Right atrium auricular region (tissue), 2 donors: ENCODE data around the gene GRIK4. TPM values are rescaled to one million over a fixed set of nuclear protein-coding genes. Genes with fewer than 3 reads are reported as not detected.
A peak's percentile ranks its signal among the peaks of the same experiment; 100 is the strongest.

Experiments used
- DNase-seq: peaks from one replicate; pipeline ENCODE4 v3.0.0-alpha.2; 2019; ENCODE audit warnings: low spot score
- H3K27ac ChIP-seq, 2 donors: fragments of 200-600 bp; sonication (generic); 1 replicate in 1 of 2; 2 replicates in 1 of 2; pipeline ENCODE4 v1.5.1; 2016 to 2019
- H3K27me3 ChIP-seq, 2 donors: fragments of 200-600 bp; sonication (generic); one replicate each; pipeline versions ENCODE4 v1.5.1 to v1.6.0; 2017 to 2019
- H3K36me3 ChIP-seq: fragments of 200-600 bp; sonication (generic); one replicate; pipeline ENCODE4 v1.5.1; 2016
- H3K4me1 ChIP-seq, 2 donors: fragments of 200-600 bp; sonication (generic); one replicate each; pipeline versions ENCODE4 v1.5.1 to v1.6.0; 2017 to 2019
- H3K4me3 ChIP-seq, 2 donors: fragments of 200-600 bp; sonication (generic); 1 replicate in 1 of 2; 2 replicates in 1 of 2; pipeline ENCODE4 v1.5.1; 2017 to 2019; ENCODE audit warnings: mild to moderate bottlenecking in 1 of 2, moderate library complexity in 1 of 2
- H3K9me3 ChIP-seq, 2 donors: fragments of 200-600 bp; sonication (generic); one replicate each; pipeline ENCODE4 v1.5.1; 2019
- CTCF ChIP-seq, 2 donors: fragments of 200-600 bp; sonication (generic); IDR thresholded peaks; one replicate each; pipeline ENCODE4 v1.5.1; 2019; ENCODE audit warnings: antibody characterized with exemption in 2 of 2
- total RNA-seq, 2 donors: library from RNA; depleted of rRNA; stranded (reverse); fragments of >200 nt; gene quantifications; one replicate each; pipeline ENCODE4 v1.1.0, GENCODE V29; 2016

The GRIK4 gene
- total RNA-seq, 2 donors from 2014 or later: 0.04 to 0.30 TPM

DNA sequence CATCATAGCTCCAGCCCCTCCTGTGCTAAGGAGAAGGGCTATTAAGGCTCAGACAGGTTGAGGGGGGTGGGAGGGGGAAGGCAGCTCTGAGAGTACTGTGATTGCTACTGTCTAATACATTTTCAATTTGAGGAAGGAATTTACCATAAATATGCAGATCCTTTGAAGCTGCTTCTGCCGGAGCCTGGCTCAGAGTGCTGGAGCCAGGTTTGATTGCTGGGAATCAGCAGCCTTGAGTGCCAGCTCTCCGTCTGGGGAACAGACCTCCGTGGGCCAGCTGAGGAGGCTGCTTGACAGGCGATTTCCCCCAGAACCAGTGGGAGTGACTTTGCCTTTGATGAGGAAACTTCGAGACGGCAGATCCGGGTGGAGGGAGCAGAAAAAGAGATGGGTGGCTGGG is 370.6 kb downstream of the GRIK4 start:
- H3K36me3 ChIP-seq: no peaks in the 10 kb centered on the region
- TF ChIP-seq CTCF (IDR thresholded peaks at IDR 0.05): no peak
- H3K27me3 ChIP-seq: no peaks in the 10 kb centered on the region
- peaks cover 0 to 3% of the 10 kb centered on the region in 2 donors for H3K9me3 ChIP-seq
- H3K27ac ChIP-seq: no peak overlapping the region
- no peak overlapping the region for H3K4me3 ChIP-seq
- no peak for DNase-seq
- H3K4me1 ChIP-seq: peaks cover 0 to 22% of the 10 kb centered on the region in 2 donors

DNA sequence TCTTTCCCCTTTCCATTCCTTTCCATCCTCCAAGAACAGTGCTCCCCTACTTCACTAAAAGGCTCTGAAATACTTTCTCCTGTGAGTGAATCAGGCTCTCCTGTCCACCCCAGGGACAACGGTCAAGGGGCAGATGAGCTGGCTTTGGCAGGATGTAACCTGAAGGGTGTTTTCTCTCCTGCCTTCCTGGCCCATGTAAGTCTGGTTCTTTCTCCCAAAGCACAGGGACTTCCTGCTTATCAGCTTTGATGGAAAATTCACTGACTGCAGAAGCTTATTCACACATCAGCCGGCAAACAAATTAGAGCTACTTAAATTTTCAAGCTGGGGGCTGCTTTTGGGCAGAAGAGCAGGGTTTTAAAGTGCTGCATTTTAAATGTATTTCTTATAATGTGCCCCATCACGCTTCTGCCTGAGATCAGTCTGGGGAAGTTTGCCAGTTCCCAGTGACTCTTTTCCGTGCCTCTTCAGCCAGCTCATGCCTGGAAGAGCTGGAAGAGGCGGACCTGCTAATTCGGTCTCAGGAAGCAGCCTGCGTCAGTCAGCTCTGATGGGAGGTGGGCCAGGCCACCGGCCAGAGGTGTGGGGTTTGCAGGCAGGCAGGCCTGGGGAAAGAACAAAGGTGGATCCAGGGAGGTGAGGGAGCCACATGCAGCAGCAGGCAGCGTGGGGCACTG is 372.0 kb downstream of the GRIK4 start:
- DNase-seq: peak; percentile 70
- H3K27ac ChIP-seq: peak overlapping the region; percentile 34 to 36
- no peak overlapping the region for H3K4me3 ChIP-seq

GRCh38 chr11:120884154-120885020 is 372.8 kb downstream of the GRIK4 start:
- Histone ChIP-seq H3K4me3 (no peak overlapping the region), H3K27ac (peak overlapping the region in 1 of 2 donors; percentile 3), H3K9me3 (peaks cover 0 to 3% of the 10 kb centered on the region in 2 donors), H3K4me1 (peaks cover 0 to 22% of the 10 kb centered on the region in 2 donors), H3K36me3 (no peaks in the 10 kb centered on the region), H3K27me3 (no peaks in the 10 kb centered on the region)
- no peak for TF ChIP-seq CTCF (IDR thresholded peaks at IDR 0.05)
- no peak for DNase-seq

More for the DNA sequence above, 372.0 kb downstream of the GRIK4 start:
- Histone ChIP-seq H3K36me3 (no peaks in the 10 kb centered on the region), H3K9me3 (peaks cover 0 to 3% of the 10 kb centered on the region in 2 donors), H3K27me3 (no peaks in the 10 kb centered on the region), H3K4me1 (peaks cover 0 to 22% of the 10 kb centered on the region in 2 donors)
- TF ChIP-seq CTCF (IDR thresholded peaks at IDR 0.05): no peak

DNA sequence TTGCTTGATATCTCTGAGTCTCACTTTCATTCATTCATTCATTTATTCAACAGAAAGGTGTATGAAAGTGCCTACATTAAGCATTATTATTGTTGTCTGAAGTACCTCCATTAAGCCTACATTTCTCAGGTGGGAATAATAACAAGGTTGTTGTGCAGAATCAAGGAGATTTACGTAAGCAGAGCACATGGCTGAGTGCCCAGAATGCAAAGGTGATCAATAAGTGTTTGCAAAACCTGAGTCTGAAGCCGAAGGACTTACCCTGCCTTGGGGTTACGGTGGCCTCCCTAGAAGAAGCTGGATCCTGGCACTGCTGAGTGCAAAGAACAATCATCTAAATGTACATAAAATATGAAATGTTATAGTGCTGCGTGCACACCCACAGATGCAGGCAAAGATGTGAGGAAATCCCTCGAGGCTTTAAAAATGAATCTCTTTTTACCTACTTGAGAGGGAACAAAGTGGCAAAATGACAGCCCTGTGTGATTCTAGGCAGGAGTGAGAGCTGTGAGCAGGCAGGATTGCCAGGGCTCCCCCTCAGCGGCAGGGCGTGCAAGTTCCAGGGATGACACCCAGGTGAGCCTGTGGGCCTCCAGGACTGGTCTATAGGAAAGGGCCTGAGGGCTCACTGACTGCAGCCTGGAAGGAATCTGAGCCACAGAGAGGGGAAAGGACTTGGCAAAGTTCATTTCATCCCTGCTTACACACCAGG is 379.2 kb downstream of the GRIK4 start:
- H3K4me3 ChIP-seq: no peak overlapping the region
- TF ChIP-seq CTCF (IDR thresholded peaks at IDR 0.05): no peak
- H3K27me3 ChIP-seq: no peaks in the 10 kb centered on the region
- no peaks in the 10 kb centered on the region for H3K4me1 ChIP-seq
- DNase-seq: no peak
- H3K36me3 ChIP-seq: no peaks in the 10 kb centered on the region
- no peak overlapping the region for H3K27ac ChIP-seq
- peaks cover 0 to 3% of the 10 kb centered on the region in 2 donors for H3K9me3 ChIP-seq

DNA sequence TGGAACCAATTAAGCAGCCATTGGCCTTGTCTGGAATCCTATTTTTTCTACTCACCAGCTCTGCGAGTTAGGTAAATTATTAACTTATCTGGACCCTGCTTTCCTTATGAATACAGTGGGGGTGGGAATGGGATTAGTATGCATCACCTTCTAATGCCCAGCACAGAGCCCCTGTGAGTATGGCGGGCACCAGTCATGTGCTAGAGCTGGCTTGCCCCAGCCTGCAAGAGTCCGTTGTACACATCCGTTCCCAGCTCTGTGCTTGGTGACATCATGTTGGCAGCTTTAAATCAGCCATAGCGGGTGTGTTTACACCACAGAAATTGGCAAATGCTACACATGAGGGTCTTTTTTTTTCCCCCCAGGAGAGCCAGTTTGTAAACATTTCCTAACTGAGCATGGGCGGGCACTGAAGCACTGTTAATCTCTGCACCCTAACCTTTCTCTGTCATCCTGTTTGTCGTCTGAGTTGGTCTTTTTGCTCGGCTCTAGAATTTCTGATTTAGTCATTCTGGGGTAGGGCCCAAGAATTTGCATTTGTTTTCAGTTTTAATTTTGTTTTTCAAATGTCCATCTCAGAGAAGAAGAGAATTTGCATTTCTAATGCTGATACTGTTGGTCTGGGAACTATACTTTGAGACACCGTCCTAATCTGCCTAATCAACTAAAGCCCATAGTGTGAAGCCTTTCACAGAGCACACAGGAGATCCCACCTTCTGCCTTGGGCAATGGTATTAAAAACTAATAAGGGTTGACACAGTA is 382.1 kb downstream of the GRIK4 start:
- no peak for TF ChIP-seq CTCF (IDR thresholded peaks at IDR 0.05)
- H3K27ac ChIP-seq: no peak overlapping the region
- no peaks in the 10 kb centered on the region for H3K4me1 ChIP-seq
- no peak overlapping the region for H3K4me3 ChIP-seq
- no peaks in the 10 kb centered on the region for H3K36me3 ChIP-seq
- DNase-seq: no peak
- no peaks in the 10 kb centered on the region for H3K9me3 ChIP-seq
- no peaks in the 10 kb centered on the region for H3K27me3 ChIP-seq
